Karpas-422 (cell line): Measurements from ENCODE around the gene SAFB2. TPM values are rescaled to one million over a fixed set of nuclear protein-coding genes. Genes with fewer than 3 reads are reported as not detected.

Experiments used
- DNase-seq: peaks from one replicate; pipeline ENCODE4 v3.0.0-alpha.2; 2015
- H2AFZ ChIP-seq: fragments of 200-600 bp; sonication (generic); 2 replicates; pipeline ENCODE4 v1.6.1; 2014; ENCODE audit warnings: antibody characterized with exemption, low read length, mixed read lengths
- H3K27ac ChIP-seq: fragments of 200-600 bp; sonication (generic); 2 replicates; pipeline ENCODE4 v1.5.1; 2014; ENCODE audit warnings: mild to moderate bottlenecking, low read length, moderate library complexity
- H3K27me3 ChIP-seq: fragments of 200-600 bp; sonication (generic); 2 replicates; pipeline ENCODE4 v1.6.1; 2014; ENCODE audit warnings: low read length, mixed read lengths
- H3K36me3 ChIP-seq: fragments of 200-600 bp; sonication (generic); 2 replicates; pipeline ENCODE4 v1.6.1; 2014; ENCODE audit warnings: low read length, mixed read lengths; ENCODE audit not compliant: insufficient read depth
- H3K4me1 ChIP-seq: fragments of 200-600 bp; sonication (generic); 2 replicates; pipeline ENCODE4 v1.6.1; 2014; ENCODE audit warnings: mild to moderate bottlenecking, low read length, mixed read lengths
- H3K4me2 ChIP-seq: fragments of 200-600 bp; sonication (generic); 2 replicates; pipeline ENCODE4 v1.6.1; 2014; ENCODE audit warnings: low read length, low read depth, mild to moderate bottlenecking; ENCODE audit not compliant: poor library complexity, severe bottlenecking
- H3K4me3 ChIP-seq: fragments of 200-600 bp; sonication (generic); 2 replicates; pipeline ENCODE4 v1.5.1; 2014; ENCODE audit warnings: mild to moderate bottlenecking, antibody characterized with exemption, low read length, mixed read lengths
- H3K79me2 ChIP-seq: fragments of 200-600 bp; sonication (generic); 2 replicates; pipeline ENCODE4 v1.6.1; 2014; ENCODE audit warnings: mild to moderate bottlenecking, low read length, mixed read lengths
- H3K9ac ChIP-seq: fragments of 200-600 bp; sonication (generic); 2 replicates; pipeline ENCODE4 v1.6.0; 2014; ENCODE audit warnings: low read length
- H3K9me2 ChIP-seq: fragments of 200-600 bp; sonication (generic), shearing (Covaris generic); replicated peaks from 2 replicates; pipeline ENCODE4 v1.6.0; 2014; ENCODE audit warnings: mild to moderate bottlenecking, low read length, moderate library complexity; ENCODE audit not compliant: insufficient read depth
- H3K9me3 ChIP-seq: fragments of 300-700, 200-600 bp; sonication (generic); 2 replicates; pipeline ENCODE4 v1.6.1; 2014; ENCODE audit warnings: low read length, mixed read lengths
- H4K20me1 ChIP-seq: fragments of 200-600 bp; sonication (generic); 2 replicates; pipeline ENCODE4 v1.6.1; 2014; ENCODE audit warnings: mild to moderate bottlenecking, antibody characterized with exemption, low read length, low read depth; ENCODE audit not compliant: insufficient read depth
- small RNA-seq: library from RNA; depleted of rRNA; stranded (forward); fragments of <200 nt; gene quantifications from one replicate; pipeline ENCODE3, GENCODE V24; 2014
- total RNA-seq: library from RNA; depleted of rRNA; stranded (reverse); fragments of >200 nt; shearing (Covaris generic); gene quantifications from 2 replicates; pipeline ENCODE4 v1.2.3, GENCODE V29; 2014; ENCODE audit warnings: low replicate concordance; rRNA removed

Gene SAFB2
- total RNA-seq, 1 experiment from 2014 or later, result 40.3 TPM

DNA sequence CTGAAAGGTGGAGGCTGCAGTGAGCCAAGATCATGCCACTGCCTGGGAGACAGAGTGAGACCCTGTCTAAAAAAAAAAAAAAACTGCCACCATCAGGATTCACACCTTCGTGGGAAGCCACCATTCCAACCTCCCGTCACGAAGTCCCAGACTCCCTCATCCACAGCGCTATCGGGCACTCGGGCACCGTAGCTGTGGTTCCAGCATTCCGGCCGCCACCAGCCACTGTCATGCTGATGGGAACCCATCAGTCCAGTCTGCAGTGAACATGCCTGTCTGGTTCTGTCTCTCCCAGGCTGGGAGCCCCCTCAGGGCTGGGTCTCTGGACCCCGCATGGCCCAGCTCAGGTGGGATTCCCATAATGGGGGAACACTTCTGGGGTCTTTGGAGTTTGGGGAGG lies 82.4 kb downstream of the SAFB2 start:
- Histone ChIP-seq H3K4me3 (no peak overlapping the region), H3K9ac (no peak overlapping the region), H3K27ac (no peak overlapping the region), H3K9me2 (no peaks in the 10 kb centered on the region), H2AFZ (no peak overlapping the region), H3K4me2 (no peak overlapping the region), H3K79me2 (no peaks in the 10 kb centered on the region), H3K27me3 (no peaks in the 10 kb centered on the region), H3K36me3 (no peaks in the 10 kb centered on the region), H4K20me1 (no peaks in the 10 kb centered on the region), H3K9me3 (peaks cover 2% of the 10 kb centered on the region), H3K4me1 (no peaks in the 10 kb centered on the region)
- no peak for DNase-seq

DNA sequence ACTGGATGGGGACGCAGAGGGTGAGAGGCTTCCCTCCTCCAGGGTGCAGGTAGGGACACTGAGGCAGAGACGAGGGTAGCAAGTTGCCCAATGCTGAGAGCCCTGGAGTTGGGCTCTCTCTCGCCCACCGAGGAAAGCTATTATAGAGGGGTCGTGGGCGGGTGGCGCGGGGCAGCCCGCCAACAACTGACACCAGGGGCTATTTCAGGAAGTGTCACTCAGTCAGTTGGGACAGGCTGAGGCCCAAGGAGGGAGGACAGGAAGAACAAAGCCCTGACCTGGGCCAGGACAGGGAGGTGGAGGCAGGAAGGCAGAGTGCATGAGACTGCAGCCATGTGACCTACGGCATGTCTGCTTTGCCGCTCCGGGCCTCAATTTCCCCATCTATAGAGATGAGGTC lies 84.7 kb downstream of the SAFB2 start:
- no peaks in the 10 kb centered on the region for H4K20me1 ChIP-seq
- DNase-seq, result no peak

More for the DNA sequence above, 84.7 kb downstream of the SAFB2 start:
- Histone ChIP-seq H3K9me2 (no peaks in the 10 kb centered on the region), H3K4me1 (no peaks in the 10 kb centered on the region), H3K9me3 (peaks cover 13% of the 10 kb centered on the region), H3K79me2 (no peaks in the 10 kb centered on the region), H3K4me2 (no peak overlapping the region), H3K36me3 (no peaks in the 10 kb centered on the region), H3K27me3 (no peaks in the 10 kb centered on the region), H2AFZ (no peak overlapping the region), H3K4me3 (no peak overlapping the region), H3K27ac (no peak overlapping the region), H3K9ac (no peak overlapping the region)

Small RNA genes lying within 50 kb of the gene (small RNA-seq; reads per million reads assigned to genes)
- gene SNRPEP4, result not detected

Other genes starting within 250 kb of the SAFB2 start
- not detected in 2 replicates for gene ZNRF4, start 167.4 kb downstream of the SAFB2 start, total RNA-seq
- gene TINCR, start 54.8 kb downstream of the SAFB2 start, total RNA-seq, result 0.04 TPM in 1 of 2 replicates, not detected in the other
- gene SAFB, start 307 bp upstream of the SAFB2 start, total RNA-seq, result 53.0 and 92.9 TPM in 2 replicates
- gene MICOS13, start 57.7 kb upstream of the SAFB2 start, total RNA-seq, result 63.4 and 118 TPM in 2 replicates
- 6.9 and 9.0 TPM in 2 replicates for gene HSD11B1L, start 58.3 kb upstream of the SAFB2 start, total RNA-seq
- gene RPL36, start 67.5 kb upstream of the SAFB2 start, total RNA-seq, result 3,189 and 3,229 TPM in 2 replicates
- 65.7 and 165 TPM in 2 replicates for gene LONP1, start 97.4 kb upstream of the SAFB2 start, total RNA-seq
- not detected in 2 replicates for gene CATSPERD, start 97.9 kb upstream of the SAFB2 start, total RNA-seq
- 0.29 TPM in 1 of 2 replicates, not detected in the other for gene PRR22, start 162.0 kb upstream of the SAFB2 start, total RNA-seq
- gene DUS3L, start 168.4 kb upstream of the SAFB2 start, total RNA-seq, result 21.7 and 34.0 TPM in 2 replicates
- not detected in 2 replicates for gene NRTN, start 182.3 kb upstream of the SAFB2 start, total RNA-seq
- gene FUT6, start 216.9 kb upstream of the SAFB2 start, total RNA-seq, result not detected in 2 replicates
- gene FUT3, start 228.7 kb upstream of the SAFB2 start, total RNA-seq, result not detected in 2 replicates
- not detected in 2 replicates for gene FUT5, start 247.8 kb upstream of the SAFB2 start, total RNA-seq